Nasal cavity respiratory epithelium epithelial cell of viscerocranial mucosa (primary cell): Measurements from ENCODE around the gene XDH. TPM values are rescaled to one million over a fixed set of nuclear protein-coding genes. Genes with fewer than 3 reads are reported as not detected.

Source experiments
- total RNA-seq: library from RNA; depleted of rRNA; stranded (reverse); fragments of >200 nt; gene quantifications from 2 replicates; pipeline ENCODE4 v1.2.3, GENCODE V29; 2014

Gene XDH
- 8.2 and 16.9 TPM in 2 replicates for total RNA-seq

GRCh38 chr2:31414601-31415241 is at the start of gene XDH:
TSS of gene XDH (minus strand) at chr2:31414742. CDS start at chr2:31414666, 76 bp downstream.

Other genes with a start within 250 kb of the XDH start
- gene CAPN14, start 197.2 kb downstream of the XDH start, total RNA-seq: 1.4 and 6.1 TPM in 2 replicates
- gene EHD3, start 180.6 kb downstream of the XDH start, total RNA-seq: 1.4 and 7.6 TPM in 2 replicates
- gene SRD5A2, start 166.2 kb upstream of the XDH start, total RNA-seq: under 0.01 and 0.07 TPM in 2 replicates